Spleen (tissue), 11 donors: ENCODE results near the gene SLC9A3. TPM values are rescaled to one million over a fixed set of nuclear protein-coding genes. Genes with fewer than 3 reads are reported as not detected.

Experiments
- DNase-seq: peaks from one replicate; pipeline ENCODE4 v3.0.0-alpha.2; 2020
- H3K27ac ChIP-seq, 8 donors: fragments of 200-600 bp; sonication (generic) in 7 of 8; 1 replicate in 4 of 8; 2 replicates in 4 of 8; pipeline versions ENCODE4 v1.5.0 to v1.8.0; 2016 to 2021; ENCODE audit warnings: inconsistent platforms in 4 of 8, mild to moderate bottlenecking in 4 of 8, moderate library complexity in 1 of 8
- H3K27me3 ChIP-seq, 7 donors: fragments of 200-600 bp; sonication (generic) in 6 of 7; replicated peaks in 1 of 7; 1 replicate in 4 of 7; 2 replicates in 3 of 7; pipeline versions ENCODE4 v1.5.0 to v1.8.0; 2016 to 2021; ENCODE audit warnings: inconsistent platforms in 3 of 7, mild to moderate bottlenecking in 1 of 7
- H3K36me3 ChIP-seq, 6 donors: fragments of 200-600 bp; sonication (generic) in 5 of 6; 1 replicate in 4 of 6; 2 replicates in 2 of 6; pipeline versions ENCODE4 v1.5.0 to v1.8.0; 2016 to 2021; ENCODE audit warnings: inconsistent platforms in 2 of 6
- H3K4me1 ChIP-seq, 6 donors: fragments of 200-600 bp; sonication (generic) in 5 of 6; 1 replicate in 3 of 6; 2 replicates in 3 of 6; pipeline versions ENCODE4 v1.5.0 to v1.8.0; 2016 to 2021; ENCODE audit warnings: inconsistent platforms in 3 of 6
- H3K4me3 ChIP-seq, 8 donors: fragments of 200-600 bp; sonication (generic) in 7 of 8; 1 replicate in 4 of 8; 2 replicates in 4 of 8; pipeline versions ENCODE4 v1.5.0 to v1.8.0; 2016 to 2021; ENCODE audit warnings: inconsistent platforms in 4 of 8, mild to moderate bottlenecking in 4 of 8, moderate library complexity in 2 of 8
- H3K9me3 ChIP-seq, 8 donors: fragments of 200-600 bp; sonication (generic) in 7 of 8; 1 replicate in 4 of 8; 2 replicates in 4 of 8; pipeline versions ENCODE4 v1.5.0 to v1.8.0; 2016 to 2021; ENCODE audit warnings: inconsistent platforms in 4 of 8
- CTCF ChIP-seq, 11 experiments: fragments of 200-600 bp in 7 of 11; fragments of 450-650 bp in 4 of 11; sonication (generic) in 4 of 11; IDR thresholded peaks in 8 of 11; conservative IDR thresholded peaks in 3 of 11; 1 replicate in 7 of 11; 2 replicates in 4 of 11; pipeline versions ENCODE4 v1.4.0 to v1.8.0; 2016 to 2021; ENCODE audit warnings: antibody characterized with exemption in 11 of 11, inconsistent platforms in 4 of 11, mild to moderate bottlenecking in 1 of 11
- POLR2A ChIP-seq, 3 donors: fragments of 450-650 bp; IDR thresholded peaks; one replicate each; pipeline ENCODE4 v1.5.1; 2017; ENCODE audit warnings: antibody characterized with exemption in 3 of 3, mild to moderate bottlenecking in 1 of 3
- POLR2AphosphoS5 ChIP-seq, 3 donors: sonication (generic); formaldehyde crosslinking; IDR thresholded peaks; one replicate each; pipeline ENCODE4 v1.5.1; 2017; ENCODE audit warnings: antibody characterized with exemption in 3 of 3
- WGBS, 5 donors: extraction: QIAGEN DNeasy Blood & Tissue Kit in 3 of 5; methylation state at CpG; one replicate each; pipeline versions ENCODE4 v1.1.5 to v1.1.7; 2013 to 2018; 5-methylcytosine and 5-hydroxymethylcytosine counted together
- intact Hi-C: fragments of 100-400 bp; cut with DNase I; formaldehyde crosslinking; loops from one replicate; pipeline ENCODE4 v1.15.0; 2023; ENCODE audit warnings: low total_unique reads
- polyA plus RNA-seq, 3 donors: library from polyadenylated mRNA; stranded (reverse); fragments of 200-250 nt; gene quantifications; one replicate each; pipeline ENCODE4 v1.2.1, GENCODE V29; 2013
- total RNA-seq, 7 donors: library from RNA; depleted of rRNA in 3 of 7; stranded (reverse); fragments of >200 nt in 3 of 7; fragmentation: NEBNext Ultra II Directional in 4 of 7; extraction: Animal tissue kit (Norgen Biotek cat#: 25700) in 4 of 7; gene quantifications; one replicate each; pipeline versions ENCODE4 v1.1.0 to v1.2.1, GENCODE V29; 2016 to 2021
- donor health status: healthy with polysubstance abuse.
- donor health status: DM: no; HTN: no; CAD: no; lungs with moderate emphysema.
- donor health status: DM: no; HTN: no; CAD: no.
- donor health status: Bipolar disorder and iron deficiency.
- donor health status: healthy.
- donor health status: DM: no; HTN: no; CAD: no.
- donor health status: DM: yes; HTN: yes; CAD: no.

The SLC9A3 gene
- total and polyA plus RNA-seq, 10 donors = 1.0 to 3.2 (median 1.5) TPM

GRCh38 chr5:571791-572190, 47.5 kb upstream of the SLC9A3 start:
- WGBS, 5 donors = 89 to 96% (median 91%) methylated on average over 13 of the region's 13 CpGs
- TF ChIP-seq POLR2A (IDR thresholded peaks at IDR 0.05) = no peak
- TF ChIP-seq POLR2AphosphoS5 (IDR thresholded peaks at IDR 0.05) = no peak
- TF ChIP-seq CTCF (IDR thresholded peaks at IDR 0.05 in 8 of 11, conservative IDR thresholded peaks at IDR 0.05 in 3 of 11) = no peak
- no peak for DNase-seq
- Histone ChIP-seq H3K27me3 (peaks cover 0 to 89% (median 14%) of the 10 kb centered on the region in 7 donors), H3K4me1 (no peaks in the 10 kb centered on the region), H3K9me3 (peaks cover 0 to 22% (median 17%) of the 10 kb centered on the region in 8 donors), H3K4me3 (no peak overlapping the region), H3K27ac (no peak overlapping the region), H3K36me3 (no peaks in the 10 kb centered on the region)
- intact Hi-C loops = no loop called here

- H3K36me3 ChIP-seq = no peaks in the 10 kb centered on the region
- peaks cover 0 to 17% (median 8%) of the 10 kb centered on the region in 8 donors for H3K9me3 ChIP-seq
- no peak for DNase-seq
- no peaks in the 10 kb centered on the region for H3K4me1 ChIP-seq
- intact Hi-C loops = no loop called here
- 82 to 91% (median 87%) methylated on average over 4 to 8 of the region's 8 CpGs for WGBS, 5 donors
- H3K27ac ChIP-seq = no peak overlapping the region
- H3K27me3 ChIP-seq = peaks cover 0 to 90% (median 15%) of the 10 kb centered on the region in 7 donors
- TF ChIP-seq CTCF (IDR thresholded peaks at IDR 0.05 in 8 of 11, conservative IDR thresholded peaks at IDR 0.05 in 3 of 11) (no peak), POLR2AphosphoS5 (IDR thresholded peaks at IDR 0.05) (no peak), POLR2A (IDR thresholded peaks at IDR 0.05) (no peak)
- H3K4me3 ChIP-seq = no peak overlapping the region
These were observed 46.6 kb upstream of the SLC9A3 start for GRCh38 chr5:570886-571285.

- intact Hi-C loops = no loop called here
- DNase-seq = no peak
These were observed 46.2 kb upstream of the SLC9A3 start for GRCh38 chr5:570446-570845.

GRCh38 chr5:569868-570361, 45.7 kb upstream of the SLC9A3 start:
- peaks cover 0 to 7% (median 0%) of the 10 kb centered on the region in 8 donors for H3K9me3 ChIP-seq
- H3K27ac ChIP-seq = no peak overlapping the region
- 84 to 89% (median 87%) methylated on average over 19 to 21 of the region's 21 CpGs for WGBS, 5 donors
- intact Hi-C loops = no loop called here
- H3K27me3 ChIP-seq = peaks cover 0 to 90% (median 19%) of the 10 kb centered on the region in 7 donors
- H3K36me3 ChIP-seq = no peaks in the 10 kb centered on the region
- H3K4me3 ChIP-seq = no peak overlapping the region
- DNase-seq = no peak
- no peaks in the 10 kb centered on the region for H3K4me1 ChIP-seq
- TF ChIP-seq POLR2A (IDR thresholded peaks at IDR 0.05) = no peak
- no peak for TF ChIP-seq CTCF (IDR thresholded peaks at IDR 0.05 in 8 of 11, conservative IDR thresholded peaks at IDR 0.05 in 3 of 11)
- no peak for TF ChIP-seq POLR2AphosphoS5 (IDR thresholded peaks at IDR 0.05)

More at GRCh38 chr5:570446-570845, 46.2 kb upstream of the SLC9A3 start:
- Histone ChIP-seq H3K4me3 (no peak overlapping the region), H3K27me3 (peaks cover 0 to 90% (median 19%) of the 10 kb centered on the region in 7 donors), H3K9me3 (peaks cover 0 to 12% (median 3%) of the 10 kb centered on the region in 8 donors), H3K27ac (no peak overlapping the region), H3K4me1 (no peaks in the 10 kb centered on the region), H3K36me3 (no peaks in the 10 kb centered on the region)
- TF ChIP-seq POLR2AphosphoS5 (IDR thresholded peaks at IDR 0.05) = no peak
- no peak for TF ChIP-seq POLR2A (IDR thresholded peaks at IDR 0.05)
- TF ChIP-seq CTCF (IDR thresholded peaks at IDR 0.05 in 8 of 11, conservative IDR thresholded peaks at IDR 0.05 in 3 of 11) = no peak
- WGBS, 5 donors = 84 to 95% (median 91%) methylated on average over 9 to 17 of the region's 17 CpGs
